K562 (cell line): ENCODE data around the gene FGL2. TPM values are rescaled to one million over a fixed set of nuclear protein-coding genes. Genes with fewer than 3 reads are reported as not detected.

Experiments used
- ATAC-seq: fragments of 200-7000 bp; cut with Tn5 transposase; 3 replicates; pipeline ENCODE4 v1.9.1; 2020; ENCODE audit warnings: moderate library complexity
- BruUV-seq: library from RNA; stranded (reverse); fragments of 400-500 nt; replicated peaks from 2 replicates; lab custom pipeline; 2021; lab: Mats Ljungman, UMichigan
- CTCF ChIA-PET: fragments of 300-600 bp; formaldehyde crosslinking; extraction: SDS; loops from one replicate; lab custom pipeline; 2021; ENCODE audit warnings: low intra/inter-chr PET ratio; lab: Yijun Ruan, JAX
- POLR2A ChIA-PET: fragments of 300-600, 350-650 bp; sonication (Branson Sonifier 250); formaldehyde crosslinking; extraction: SDS; loops from one replicate; lab custom pipeline; 2021; ENCODE audit warnings: antibody characterized with exemption, inconsistent platforms; lab: Yijun Ruan, JAX
- DNase-seq, 4 experiments: peaks; one replicate each; pipeline versions ENCODE4 v3.0.0 to v3.0.0-alpha.2; 2011 to 2018; ENCODE audit warnings: low spot score in 3 of 4, mixed read lengths in 3 of 4; ENCODE audit errors: extremely low read depth in 1 of 4
- FAIRE-seq: peaks from 2 replicates; lab custom pipeline; 2011; peaks lifted over from hg19 to GRCh38; lab: Jason Lieb, UNC
- H2AFZ ChIP-seq: 2 replicates; pipeline ENCODE4 v1.6.0; 2011; ENCODE audit warnings: low read depth, low read length, control low read depth, inconsistent platforms
- H3K27ac ChIP-seq: fragments of 200-600 bp; 3 replicates; pipeline ENCODE4 v1.8.0; 2011; ENCODE audit warnings: low read depth, mild to moderate bottlenecking, control low read depth, inconsistent platforms, low read length, moderate library complexity, mixed read lengths; ENCODE audit errors: extremely low read depth
- H3K27me3 ChIP-seq, 2 experiments: fragments of 300-600 bp in 1 of 2; 2 replicates in 1 of 2; 3 replicates in 1 of 2; pipeline versions ENCODE4 v1.6.0 to v1.8.0; 2011; ENCODE audit warnings: inconsistent platforms in 2 of 2, low read length in 2 of 2, mild to moderate bottlenecking in 1 of 2, mixed read lengths in 1 of 2, moderate library complexity in 1 of 2; ENCODE audit not compliant: control insufficient read depth in 2 of 2, insufficient read depth in 2 of 2
- H3K36me3 ChIP-seq: fragments of 300-600 bp; 3 replicates; pipeline ENCODE4 v1.8.0; 2011; ENCODE audit warnings: mild to moderate bottlenecking, low read length, inconsistent platforms; ENCODE audit not compliant: control insufficient read depth, insufficient read depth
- H3K4me1 ChIP-seq, 2 experiments: fragments of 200-600 bp in 1 of 2; replicated peaks in 1 of 2; 2 replicates in 1 of 2; 3 replicates in 1 of 2; pipeline versions ENCODE4 v1.5.1 to v1.8.0; 2011; ENCODE audit warnings: inconsistent platforms in 2 of 2, low read length in 2 of 2, mild to moderate bottlenecking in 1 of 2, mixed read lengths in 1 of 2, moderate library complexity in 1 of 2; ENCODE audit not compliant: control insufficient read depth in 2 of 2, insufficient read depth in 2 of 2
- H3K4me2 ChIP-seq: 2 replicates; pipeline ENCODE4 v1.6.1; 2011; ENCODE audit warnings: low read length, control low read depth, inconsistent platforms, mixed read lengths; ENCODE audit not compliant: insufficient read depth
- H3K4me3 ChIP-seq: fragments of 200-600 bp; sonication (generic), shearing (Covaris generic); 2 replicates; pipeline ENCODE4 v1.5.1; 2016; ENCODE audit warnings: control low read depth, inconsistent platforms
- H3K79me2 ChIP-seq: fragments of 200-600 bp; 3 replicates; pipeline ENCODE4 v1.8.0; 2011; ENCODE audit warnings: low read length, inconsistent platforms; ENCODE audit not compliant: control insufficient read depth, insufficient read depth
- H3K9ac ChIP-seq, 2 experiments: 2 replicates each; pipeline versions ENCODE4 v1.6.0 to v1.6.1; 2011; ENCODE audit warnings: low read depth in 2 of 2, low read length in 2 of 2, control low read depth in 1 of 2, inconsistent platforms in 1 of 2, mild to moderate bottlenecking in 1 of 2, mixed read lengths in 1 of 2; ENCODE audit not compliant: insufficient read depth in 1 of 2
- H3K9me1 ChIP-seq: one replicate; pipeline ENCODE4 v1.6.0; 2011; ENCODE audit warnings: inconsistent platforms, mild to moderate bottlenecking, low read length, moderate library complexity; ENCODE audit not compliant: control insufficient read depth, insufficient read depth
- H3K9me3 ChIP-seq: replicated peaks from 2 replicates; pipeline ENCODE4 v1.5.1; 2011; ENCODE audit warnings: low read depth, low read length, inconsistent platforms; ENCODE audit not compliant: control insufficient read depth, insufficient read depth
- H4K20me1 ChIP-seq: replicated peaks from 2 replicates; pipeline ENCODE4 v1.6.1; 2011; ENCODE audit warnings: low read length, inconsistent platforms, mixed read lengths; ENCODE audit not compliant: control insufficient read depth, insufficient read depth
- ERF ChIP-seq: fragments of 450-650 bp; formaldehyde crosslinking; IDR thresholded peaks from 2 replicates; pipeline ENCODE4 v1.4.0; 2020; ENCODE audit warnings: mild to moderate bottlenecking, mixed read lengths
- FOXO4 ChIP-seq: fragments of 450-650 bp; formaldehyde crosslinking; IDR thresholded peaks from 2 replicates; pipeline ENCODE4 v1.4.0; 2020; ENCODE audit warnings: mild to moderate bottlenecking, moderate library complexity
- HDGF ChIP-seq: fragments of 450-650 bp; IDR thresholded peaks from 2 replicates; pipeline ENCODE4 v1.6.1; 2016
- MITF ChIP-seq: IDR thresholded peaks from 2 replicates; pipeline ENCODE4 v1.6.1; 2014; ENCODE audit warnings: antibody characterized with exemption
- NONO ChIP-seq, 2 experiments: fragments of 200-400 bp in 1 of 2; fragments of 450-650 bp in 1 of 2; formaldehyde crosslinking in 1 of 2; IDR thresholded peaks; 2 replicates each; pipeline ENCODE4 v1.6.1; 2017; ENCODE audit warnings: low read depth in 2 of 2, mild to moderate bottlenecking in 2 of 2, moderate library complexity in 2 of 2, low read length in 1 of 2
- OTX1 ChIP-seq: fragments of 450-650 bp; formaldehyde crosslinking; IDR thresholded peaks from 2 replicates; pipeline ENCODE4 v1.4.0; 2022; ENCODE audit warnings: mild to moderate bottlenecking
- RBM14 ChIP-seq: fragments of 200-400 bp; formaldehyde crosslinking; IDR thresholded peaks from 2 replicates; pipeline ENCODE4 v1.6.1; 2018; ENCODE audit warnings: low read depth, mild to moderate bottlenecking, low read length, moderate library complexity, borderline replicate concordance; ENCODE audit not compliant: insufficient read depth
- RNF219 ChIP-seq: fragments of 250-450 bp; sonication (Bioruptor Pico); IDR thresholded peaks from 2 replicates; pipeline ENCODE4 v1.5.0; 2022; ENCODE audit warnings: mild to moderate bottlenecking
- ZKSCAN1 ChIP-seq: fragments of 150-350 bp; IDR thresholded peaks from 2 replicates; pipeline ENCODE4 v1.6.1; 2016; ENCODE audit warnings: low read depth, low read length
- ZNF121 ChIP-seq: sonication (generic); formaldehyde crosslinking; conservative IDR thresholded peaks from 2 replicates; pipeline ENCODE4 v1.8.0; 2022; ENCODE audit warnings: missing genetic modification reagents
- ZNF444 ChIP-seq: fragments of 250-450 bp; sonication (Bioruptor Pico); IDR thresholded peaks from 2 replicates; pipeline ENCODE4 v1.4.0; 2020; ENCODE audit warnings: mild to moderate bottlenecking, moderate library complexity
- ZNF518B ChIP-seq: fragments of 250-450 bp; sonication (Bioruptor Pico); IDR thresholded peaks from 2 replicates; pipeline ENCODE4 v1.5.0; 2021; ENCODE audit warnings: mild to moderate bottlenecking, moderate library complexity
- ZNF589 ChIP-seq: fragments of 200-800 bp; sonication (Bioruptor generic); IDR thresholded peaks from 2 replicates; pipeline ENCODE4 v1.6.1; 2016; ENCODE audit warnings: low read depth, missing genetic modification characterization, missing compliant biosample characterization
- WGBS: fragments of 100-300 bp; shearing (Covaris generic); methylation state at CpG from one replicate; pipeline ENCODE4 v1.1.6; 2016; ENCODE audit warnings: low coverage, mixed read lengths; ENCODE audit not compliant: insufficient coverage; ENCODE audit errors: missing lambda C conversion rate; 5-methylcytosine and 5-hydroxymethylcytosine counted together
- in situ Hi-C: fragments of 300-500 bp; cut with MboI; formaldehyde crosslinking; loops from 4 replicates; pipeline ENCODE4 v1.15.0; 2018; ENCODE audit warnings: inconsistent platforms, mixed read lengths
- intact Hi-C: fragments of 100-400 bp; cut with micrococcal nuclease; formaldehyde crosslinking; loops from 2 replicates; pipeline ENCODE4 v1.14.2; 2022
- polyA plus RNA-seq, 8 experiments: library from polyadenylated mRNA; depleted of rRNA in 4 of 8; stranded (reverse) in 5 of 8; unstranded in 3 of 8; fragments of >200 nt; fragmentation: Nextera tagmentation in 2 of 8; fragmentation: Illumina TruSeq in 1 of 8; extraction: Ambion mirVana in 2 of 8; extraction: Trizol in 1 of 8; gene quantifications; 2 replicates each; pipeline versions ENCODE4 v1.2.1 to v1.2.3, GENCODE V29; 2011 to 2014; ENCODE audit warnings: inconsistent platforms in 1 of 8, missing spikeins in 1 of 8
- total RNA-seq, 7 experiments: library from RNA; depleted of rRNA in 6 of 7; stranded (reverse); fragments of >200 nt in 6 of 7; fragmentation: Illumina TruSeq in 2 of 7; extraction: Trizol in 2 of 7; gene quantifications; 2 replicates each; pipeline versions ENCODE4 v1.2.1 to v1.2.3, GENCODE V29; 2011 to 2021; ENCODE audit warnings: low replicate concordance in 1 of 7

The FGL2 gene
- total and polyA plus RNA-seq, 9 of the 15 experiments (the other 6 are each of a cell fraction or from before 2014, with no cell fraction given), result 0.11 TPM; not detected in 8

- Histone ChIP-seq H3K36me3 (no peaks in the 10 kb centered on the region), H3K4me1 (no peaks in the 10 kb centered on the region; a peak in 1 of 5 replicates), H3K27me3 (peaks cover 0 to 5% of the 10 kb centered on the region in 2 experiments; a peak in 1 of 5 replicates), H4K20me1 (no peaks in the 10 kb centered on the region), H3K4me3 (no peak overlapping the region), H3K4me2 (no peak overlapping the region), H3K9me1 (no peaks in the 10 kb centered on the region), H3K9ac (no peak overlapping the region), H3K79me2 (no peaks in the 10 kb centered on the region), H3K9me3 (no peaks in the 10 kb centered on the region), H3K27ac (no peak overlapping the region), H2AFZ (no peak overlapping the region)
- FAIRE-seq, result no peak
- BruUV-seq, result no TSS peak
- POLR2A ChIA-PET, result interaction anchor here (1.5 kb wide), 1 partner anchor 14 kb away, joined by 3 read pairs; no protein-coding TSS in a partner anchor
- in situ Hi-C loops (loop anchor here (25.0 kb wide), 1 partner anchor 611 kb away; the partner anchor contains the start of gene POMZP3), intact Hi-C loops (loop anchor here (10.0 kb wide), 1 partner anchor 123 kb away; the partner anchor contains the start of gene CCDC146)
- no peak for ATAC-seq
- CTCF ChIA-PET, result no interaction called here
- no peak for DNase-seq
- 0% methylated on average over 3 of the region's 3 CpGs for WGBS
- TF ChIP-seq FOXO4 (CRISPR knock-in tag), result no peak
- TF ChIP-seq ZNF121, result no peak
- TF ChIP-seq OTX1 (CRISPR knock-in tag), result no peak
- TF ChIP-seq ERF, result no peak
- no peak for TF ChIP-seq MITF
- no peak for TF ChIP-seq ZKSCAN1
- no peak for TF ChIP-seq ZNF518B (CRISPR knock-in tag)
- no peak for TF ChIP-seq RBM14
- TF ChIP-seq HDGF, result no peak
- no peak for TF ChIP-seq NONO (IDR thresholded peaks at IDR 0.05; ENCODE audit: low read depth in 2 of 2, low read length in 1 of 2)
- TF ChIP-seq RNF219, result no peak
- no peak for TF ChIP-seq ZNF444 (CRISPR knock-in tag)
- no peak for TF ChIP-seq ZNF589
Measured at GRCh38 chr7:77248154-77248553, 48.5 kb upstream of the FGL2 start.
